ENCODE measurements around the gene DCTN4.
"Not testable (repeated sequence)": the region's sequence is repeated elsewhere in the genome, so short reads cannot be mapped to it uniquely, and the experiment has no call there.

Gene DCTN4

GRCh38 chr5:150758531-150759333 is at the start of gene DCTN4:
DCTN4 (minus strand) TSS chr5:150759017; CDS start chr5:150758993, 24 bp downstream.
- DNase-seq: peak; percentile 97

- DNase-seq: no peak
Measured at GRCh38 chr5:150804388-150804787, 45.6 kb upstream of the DCTN4 start.

- peak; percentile 36 for DNase-seq
Measured at GRCh38 chr5:150801117-150801927, 42.5 kb upstream of the DCTN4 start.

GRCh38 chr5:150797384-150797783 is 38.6 kb upstream of the DCTN4 start:
- DNase-seq: no peak

- DNase-seq: no peak
Measured at GRCh38 chr5:150794927-150795326, 36.1 kb upstream of the DCTN4 start.

GRCh38 chr5:150793423-150793888 is 34.6 kb upstream of the DCTN4 start:
- not testable (repeated sequence) for DNase-seq

GRCh38 chr5:150791536-150791935 is 32.7 kb upstream of the DCTN4 start:
- DNase-seq: no peak

GRCh38 chr5:150789943-150790611 is 31.3 kb upstream of the DCTN4 start:
- DNase-seq: peak; percentile 88

GRCh38 chr5:150789450-150789849 is 30.6 kb upstream of the DCTN4 start:
- no peak for DNase-seq

GRCh38 chr5:150788977-150789376 is 30.2 kb upstream of the DCTN4 start:
- DNase-seq: no peak

- DNase-seq: no peak
Measured at GRCh38 chr5:150787656-150788055, 28.8 kb upstream of the DCTN4 start.

GRCh38 chr5:150786876-150787275 is 28.1 kb upstream of the DCTN4 start:
- DNase-seq: no peak

- no peak for DNase-seq
Measured at GRCh38 chr5:150785950-150786349, 27.1 kb upstream of the DCTN4 start.

- peak; percentile 80 for DNase-seq
Measured at GRCh38 chr5:150783422-150783928, 24.7 kb upstream of the DCTN4 start.

GRCh38 chr5:150782850-150783249 is 24.0 kb upstream of the DCTN4 start:
- DNase-seq: no peak

- no peak for DNase-seq
Measured at GRCh38 chr5:150781706-150782614, 23.1 kb upstream of the DCTN4 start.

- peak; percentile 21 for DNase-seq
Measured at GRCh38 chr5:150780816-150781221, 22.0 kb upstream of the DCTN4 start.

GRCh38 chr5:150780187-150780692 is 21.4 kb upstream of the DCTN4 start:
- peak; percentile 39 for DNase-seq

- DNase-seq: no peak
Measured at GRCh38 chr5:150779397-150780186, 20.8 kb upstream of the DCTN4 start.

GRCh38 chr5:150778517-150779396 is 19.9 kb upstream of the DCTN4 start, which contains the start of gene SMIM3:
SMIM3 (plus strand) TSS chr5:150778757; CDS start chr5:150795441, 16,684 bp downstream.
- DNase-seq: peak; percentile 78

All from activated CD4-positive, alpha-beta T cell treated with anti-CD3 and anti-CD28 coated beads, Interleukin-10, Interleukin-2, amounts not matched to agents 100 ng/mL and 50 ng/mL, durations not matched to agents 16 hours and 8 hours (primary cell).